PFSK-1 (cell line): ENCODE data around the gene THOC1.

Experiments
- FOXP2 ChIP-seq: optimal IDR thresholded peaks from 2 replicates; pipeline ENCODE3; 2011; ENCODE audit warnings: borderline replicate concordance, control low read depth, inconsistent platforms; ENCODE audit not compliant: insufficient read depth; ENCODE audit errors: extremely low read length, extremely low read depth
- POLR2AphosphoS5 ChIP-seq: IDR thresholded peaks from 2 replicates; pipeline ENCODE4 v1.6.1; 2012; ENCODE audit warnings: low read depth, mild to moderate bottlenecking, control low read depth, low read length, moderate library complexity
- REST ChIP-seq, 2 experiments: IDR thresholded peaks; 2 replicates each; pipeline versions ENCODE4 v1.6.1 to v1.8.0; 2011 to 2012; ENCODE audit warnings: low read depth in 2 of 2, low read length in 2 of 2, control low read depth in 1 of 2, inconsistent platforms in 1 of 2, mild to moderate bottlenecking in 1 of 2, moderate library complexity in 1 of 2; ENCODE audit not compliant: insufficient read depth in 1 of 2
- SIN3A ChIP-seq: IDR thresholded peaks from 2 replicates; pipeline ENCODE4 v1.6.1; 2012; ENCODE audit warnings: mild to moderate bottlenecking, low read length, moderate library complexity, borderline replicate concordance; ENCODE audit not compliant: insufficient read depth
- TAF1 ChIP-seq: IDR thresholded peaks from 2 replicates; pipeline ENCODE4 v1.6.1; 2012; ENCODE audit warnings: low read length, control low read depth, borderline replicate concordance; ENCODE audit not compliant: insufficient read depth

THOC1 gene

DNA sequence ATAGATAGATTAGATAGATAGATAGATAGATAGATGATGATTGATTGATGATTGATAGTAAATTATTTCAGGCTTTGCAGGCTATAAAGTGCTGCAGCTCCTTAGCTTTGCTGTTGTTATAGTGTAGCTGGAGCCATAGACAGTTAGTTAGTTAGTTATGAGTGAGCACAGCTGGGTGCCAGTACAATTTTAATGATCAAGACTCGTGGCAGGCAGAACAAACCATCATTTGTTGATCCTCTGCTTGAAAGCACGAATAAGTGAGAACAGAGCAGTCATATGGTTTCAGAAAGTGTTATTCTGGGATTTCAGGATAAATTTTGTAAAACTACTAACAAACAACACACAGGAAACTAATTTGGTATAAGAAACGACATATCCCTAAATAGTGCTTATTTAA lies 53.9 kb downstream of the THOC1 start:
- TF ChIP-seq POLR2AphosphoS5 (no peak), TAF1 (no peak), FOXP2 (no peak), REST (IDR thresholded peaks at IDR 0.05; ENCODE audit: insufficient read depth in 1 of 2, low read depth in 2 of 2, low read length in 2 of 2) (no peak), SIN3A (no peak)

DNA sequence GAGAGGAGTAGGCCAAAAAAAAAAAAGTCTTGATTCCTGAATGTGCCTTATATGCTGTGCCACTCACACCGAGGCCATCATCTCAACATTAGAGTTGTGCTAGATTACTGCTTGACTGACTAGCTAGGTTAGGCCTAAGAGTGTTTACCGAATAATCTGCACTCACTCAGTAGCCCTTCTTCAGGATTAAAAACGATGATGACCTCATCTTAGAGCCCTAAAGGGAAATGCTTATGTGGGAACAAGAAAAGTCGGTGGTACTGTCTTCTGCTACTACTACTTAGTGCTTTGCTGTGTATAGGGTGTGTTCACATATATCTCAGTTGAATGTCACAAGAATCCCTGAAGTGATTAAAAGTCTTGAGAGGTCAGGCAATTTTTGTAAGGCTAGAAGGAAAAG lies 54.3 kb downstream of the THOC1 start:
- TF ChIP-seq TAF1 (no peak), POLR2AphosphoS5 (no peak), REST (IDR thresholded peaks at IDR 0.05; ENCODE audit: insufficient read depth in 1 of 2, low read depth in 2 of 2, low read length in 2 of 2) (no peak), FOXP2 (no peak), SIN3A (no peak)

- TF ChIP-seq FOXP2: no peak
- TF ChIP-seq TAF1: no peak
- no peak for TF ChIP-seq REST (IDR thresholded peaks at IDR 0.05; ENCODE audit: insufficient read depth in 1 of 2, low read depth in 2 of 2, low read length in 2 of 2)
- TF ChIP-seq POLR2AphosphoS5: no peak
- no peak for TF ChIP-seq SIN3A
These were observed 55.1 kb downstream of the THOC1 start for GRCh38 chr18:212780-213179.

GRCh38 chr18:211582-211981 lies 56.3 kb downstream of the THOC1 start:
- TF ChIP-seq REST (IDR thresholded peaks at IDR 0.05; ENCODE audit: insufficient read depth in 1 of 2, low read depth in 2 of 2, low read length in 2 of 2) (no peak), TAF1 (no peak), SIN3A (no peak), FOXP2 (no peak), POLR2AphosphoS5 (no peak)

DNA sequence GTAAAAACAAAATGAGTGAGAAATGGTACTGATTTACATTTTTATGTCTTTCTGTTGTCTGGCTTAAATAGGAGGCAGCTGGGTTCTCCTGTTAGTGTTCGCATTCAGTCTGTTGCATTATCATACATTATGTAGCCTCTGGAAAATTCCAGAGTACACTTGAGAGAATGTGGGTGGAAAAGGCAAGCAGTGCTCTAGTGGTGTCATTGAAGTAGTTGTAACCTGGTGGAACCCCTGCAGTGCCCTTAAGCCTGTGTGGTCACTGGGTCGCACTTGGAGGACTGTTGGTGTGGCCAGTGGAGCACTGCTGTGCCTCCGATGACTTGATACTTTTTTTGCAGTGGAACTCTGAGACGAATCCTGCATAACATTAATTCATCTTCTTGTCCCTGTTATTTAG lies 57.1 kb downstream of the THOC1 start:
- no peak for TF ChIP-seq SIN3A
- TF ChIP-seq TAF1: no peak
- TF ChIP-seq REST (IDR thresholded peaks at IDR 0.05; ENCODE audit: insufficient read depth in 1 of 2, low read depth in 2 of 2, low read length in 2 of 2): no peak
- TF ChIP-seq POLR2AphosphoS5: no peak
- TF ChIP-seq FOXP2: no peak
